NCI-H2196 (cell line): Measurements from ENCODE around the gene PPDPF.

Experiments used
- DNase-seq: peaks from one replicate; lab custom pipeline; 2025; ENCODE audit not compliant: unreplicated experiment; lab: John Stamatoyannopoulos, UW

PPDPF gene

GRCh38 chr20:63519668-63520503 is 679 bp upstream of the PPDPF start:
- DNase-seq, result peak; percentile 61

DNA sequence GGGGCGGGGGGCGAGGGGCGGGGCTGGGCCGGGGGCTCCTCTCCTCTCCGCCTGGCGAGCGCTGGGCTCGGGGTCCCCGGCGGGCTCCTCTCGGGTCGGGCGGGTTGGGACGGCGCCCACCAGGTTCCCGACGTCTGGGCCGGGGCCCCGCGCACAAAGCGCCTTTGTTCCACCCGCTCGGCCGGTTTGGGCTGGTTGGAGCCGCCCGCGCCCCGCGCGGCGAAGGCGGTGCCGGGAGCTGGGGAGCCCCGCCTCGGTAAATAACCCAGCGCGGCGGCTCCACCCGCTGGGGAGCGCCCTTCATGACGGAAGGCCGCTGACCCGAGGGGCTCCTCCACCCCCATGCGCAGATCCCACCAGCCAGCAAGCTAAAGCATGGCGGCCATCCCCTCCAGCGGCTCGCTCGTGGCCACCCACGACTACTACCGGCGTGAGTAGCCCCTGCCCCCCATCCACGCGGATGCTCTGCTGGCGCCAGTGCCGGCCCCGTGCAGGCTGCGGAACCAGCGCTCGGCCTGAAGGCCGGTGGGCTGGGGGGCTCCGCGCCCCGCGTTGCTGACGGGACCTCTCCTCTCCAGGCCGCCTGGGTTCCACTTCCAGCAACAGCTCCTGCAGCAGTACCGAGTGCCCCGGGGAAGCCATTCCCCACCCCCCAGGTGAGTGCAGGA is 503 bp downstream of the PPDPF start:
- peak; percentile 77 for DNase-seq

DNA sequence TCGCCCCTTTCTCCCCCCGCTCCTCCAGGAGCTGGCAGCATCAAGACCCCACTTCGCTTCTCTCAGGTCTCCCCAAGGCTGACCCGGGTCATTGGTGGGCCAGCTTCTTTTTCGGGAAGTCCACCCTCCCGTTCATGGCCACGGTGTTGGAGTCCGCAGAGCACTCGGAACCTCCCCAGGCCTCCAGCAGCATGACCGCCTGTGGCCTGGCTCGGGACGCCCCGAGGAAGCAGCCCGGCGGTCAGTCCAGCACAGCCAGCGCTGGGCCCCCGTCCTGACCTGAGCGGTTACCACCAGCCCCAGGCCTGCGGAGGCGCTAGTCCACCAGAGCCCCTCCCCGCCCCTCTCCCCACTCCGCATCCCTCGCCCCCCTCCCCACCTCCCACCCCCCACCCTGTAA is 1.0 kb downstream of the PPDPF start:
- no peak for DNase-seq

- DNase-seq, result no peak
These were observed 1.7 kb downstream of the PPDPF start for GRCh38 chr20:63522091-63522868.

- no peak for DNase-seq
These were observed 2.5 kb downstream of the PPDPF start for GRCh38 chr20:63522981-63523611.

- no peak for DNase-seq
These were observed 4.6 kb downstream of the PPDPF start for GRCh38 chr20:63525185-63525584.

GRCh38 chr20:63525971-63526370 is 5.4 kb downstream of the PPDPF start:
- DNase-seq, result no peak

- DNase-seq, result no peak
These were observed 6.6 kb downstream of the PPDPF start for GRCh38 chr20:63527184-63527583.

DNA sequence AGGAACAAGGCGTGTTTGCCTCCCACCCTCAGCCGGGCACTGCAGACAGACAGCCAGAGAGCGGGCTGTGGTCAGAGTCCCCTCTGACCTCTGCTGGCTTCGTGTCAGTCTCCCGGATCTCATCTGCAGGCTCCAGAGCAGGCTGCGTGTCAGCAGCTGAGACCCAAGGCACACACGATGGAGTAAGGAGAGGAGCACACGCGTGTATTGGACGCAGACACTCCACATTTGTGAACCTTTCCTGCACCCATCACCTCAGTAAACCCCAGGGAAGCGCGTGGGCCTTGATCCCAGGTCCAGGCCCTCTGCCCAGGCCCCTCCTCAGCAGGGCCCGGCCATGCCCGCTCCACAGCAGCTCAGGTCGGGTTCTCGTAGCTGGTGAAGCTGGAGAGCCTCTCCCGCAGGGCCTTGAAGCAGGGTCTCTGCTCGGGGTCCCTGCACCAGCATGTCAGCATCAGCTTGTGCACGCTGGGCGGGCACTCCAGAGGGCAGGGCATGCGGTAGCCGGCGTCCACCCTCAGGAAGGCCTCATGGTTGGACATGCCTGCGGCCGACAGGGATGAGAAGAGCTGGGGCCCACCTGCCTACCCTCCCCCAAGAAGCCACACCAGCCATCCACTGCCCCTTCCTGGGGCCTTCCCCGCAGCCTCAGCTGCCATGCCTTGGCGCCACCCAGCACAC is 8.8 kb downstream of the PPDPF start:
- DNase-seq, result no peak

DNA sequence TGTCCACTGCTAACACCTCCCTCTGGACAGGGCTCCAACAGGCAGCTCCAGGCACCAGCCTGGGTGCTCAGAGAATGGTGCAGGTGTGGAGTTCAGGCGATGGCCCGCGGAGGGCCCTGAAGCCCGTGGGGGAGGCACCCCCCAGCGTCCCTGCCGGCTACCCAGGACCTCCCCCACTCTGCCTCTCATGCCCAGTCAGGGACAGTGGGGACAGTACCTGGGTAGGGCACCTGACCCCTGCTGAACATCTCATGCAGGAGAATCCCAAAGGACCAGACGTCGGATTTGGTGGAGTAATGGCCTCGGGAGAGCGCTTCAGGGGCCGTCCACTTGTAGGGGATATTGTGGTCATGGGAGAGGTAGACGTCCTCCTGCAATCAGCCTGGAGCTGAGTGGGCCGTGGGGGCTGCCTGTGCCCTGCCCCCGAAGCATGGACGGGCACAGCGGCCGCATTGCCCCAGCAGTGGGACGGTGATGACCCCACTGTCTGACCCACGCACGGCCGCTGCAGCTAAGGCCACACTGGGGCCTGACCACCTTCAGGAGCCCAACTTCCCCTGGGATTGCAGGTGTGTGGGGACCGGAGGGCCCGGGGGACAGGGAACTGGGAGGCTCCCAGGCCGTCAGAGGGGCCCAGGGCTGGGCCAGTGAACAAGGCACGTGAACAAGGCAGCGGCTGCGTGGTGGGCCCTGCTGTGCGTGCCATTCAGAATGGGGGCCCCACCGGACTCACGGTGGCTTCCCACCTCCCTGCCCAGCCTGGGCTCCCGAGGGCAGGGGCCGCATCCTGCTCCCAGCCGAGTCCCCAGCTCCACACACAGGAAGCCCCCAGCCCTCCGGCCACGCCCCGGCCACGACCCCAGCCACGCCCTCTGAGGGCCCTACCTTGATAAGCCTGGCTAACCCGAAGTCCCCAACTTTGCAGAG is 9.6 kb downstream of the PPDPF start:
- no peak for DNase-seq

- DNase-seq, result no peak
These were observed 10.2 kb downstream of the PPDPF start for GRCh38 chr20:63530788-63531160.

GRCh38 chr20:63531686-63532448 is 11.3 kb downstream of the PPDPF start:
- no peak for DNase-seq

- no peak for DNase-seq
These were observed 11.9 kb downstream of the PPDPF start for GRCh38 chr20:63532449-63532971.

DNA sequence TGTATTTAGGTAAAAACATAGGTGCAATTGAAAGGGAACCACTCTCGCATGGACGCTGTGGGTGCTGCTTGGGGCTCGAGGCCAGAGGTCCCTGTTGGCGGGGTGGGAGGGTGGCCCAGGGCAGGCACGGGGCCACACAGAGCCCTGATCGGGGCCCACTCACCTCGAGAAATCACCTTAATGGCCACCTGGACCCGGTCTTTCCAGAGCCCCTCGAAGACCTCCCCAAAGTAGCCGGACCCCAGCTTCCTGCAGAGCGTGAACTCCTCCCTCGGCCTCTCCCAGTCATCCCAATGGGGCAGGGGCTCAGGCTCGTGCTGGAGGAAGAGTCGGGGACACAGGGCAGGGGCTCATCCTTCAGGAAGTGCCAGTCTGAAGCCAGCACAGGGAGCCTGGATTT is 12.8 kb downstream of the PPDPF start:
- DNase-seq, result no peak

DNA sequence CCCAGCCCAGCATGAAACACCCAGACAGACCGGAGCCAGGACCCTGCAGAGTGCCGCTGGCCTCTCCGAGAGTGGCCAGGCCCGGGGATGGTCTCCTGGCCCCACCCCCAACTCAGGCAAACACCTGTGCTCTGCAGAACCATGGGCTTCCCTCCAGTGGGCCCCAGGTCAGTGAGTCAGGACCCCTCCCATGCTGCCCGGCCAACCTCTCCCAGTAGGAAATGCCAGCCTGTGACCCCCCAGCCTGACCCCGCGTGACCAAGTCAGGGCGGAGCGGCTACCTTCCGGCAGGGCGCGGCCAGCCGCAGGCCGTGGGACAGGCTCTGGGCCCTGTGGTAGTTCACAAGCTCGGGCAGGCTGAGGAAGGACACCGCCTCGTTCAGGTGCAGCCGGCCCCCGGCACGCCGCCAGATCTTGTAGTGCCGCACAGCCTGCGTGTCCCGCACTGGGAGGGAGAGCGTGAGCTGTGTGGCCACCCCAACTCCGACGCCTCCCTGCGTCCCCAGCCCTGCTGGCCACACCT is 13.4 kb downstream of the PPDPF start:
- no peak for DNase-seq

DNA sequence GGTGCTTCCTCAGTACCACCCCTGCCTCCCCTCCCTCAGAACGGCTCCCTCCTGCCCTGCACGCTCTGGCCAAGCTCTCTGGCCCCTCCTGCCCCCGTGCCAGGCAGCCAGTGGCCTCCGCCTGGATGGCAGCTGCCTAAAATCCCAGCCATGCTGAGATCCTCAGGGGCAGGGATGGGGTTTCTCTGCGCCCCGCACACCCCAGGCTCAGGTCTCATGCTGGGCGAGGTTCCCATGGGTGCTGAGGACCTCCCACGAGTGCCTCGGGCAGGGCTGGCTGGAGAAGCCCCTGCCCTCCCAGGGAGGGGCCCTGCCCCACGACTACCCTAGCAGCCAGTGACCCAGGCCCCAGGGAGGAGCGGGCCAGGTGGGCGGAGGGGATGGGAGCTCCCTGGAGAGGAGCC is 13.9 kb downstream of the PPDPF start:
- no peak for DNase-seq

GRCh38 chr20:63534831-63535651 is 14.5 kb downstream of the PPDPF start:
- DNase-seq, result no peak
